Central memory CD4-positive, alpha-beta T cell (primary cell): ENCODE measurements around the gene MAGI1.
"Not testable (repeated sequence)": the region's sequence is repeated elsewhere in the genome, so short reads cannot be mapped to it uniquely, and the experiment has no call there.

Experiments used
- DNase-seq: peaks from one replicate; pipeline ENCODE4 v3.0.0; 2022

MAGI1 gene

GRCh38 chr3:65607965-65608460 is 430.7 kb downstream of the MAGI1 start:
- not testable (repeated sequence) for DNase-seq

DNA sequence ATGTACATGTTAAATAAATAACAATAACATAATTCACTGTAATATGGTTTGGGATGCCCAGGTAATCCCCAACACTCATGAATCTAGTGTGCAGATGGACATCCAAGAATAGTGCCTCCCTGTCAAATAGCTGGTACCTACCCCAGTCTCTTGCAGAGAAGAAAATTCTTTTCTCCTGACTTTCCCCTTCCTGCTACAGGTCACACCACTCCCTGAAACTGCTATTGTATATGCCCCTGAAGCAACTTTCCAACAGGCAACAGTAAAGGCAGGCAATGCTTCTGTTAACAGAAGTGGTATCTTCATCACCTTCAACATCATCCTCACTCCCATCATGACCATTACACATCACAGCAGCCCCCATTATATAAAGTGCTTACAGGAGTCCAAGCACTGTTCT is 431.6 kb downstream of the MAGI1 start:
- no peak for DNase-seq

GRCh38 chr3:65605876-65606432 is 432.8 kb downstream of the MAGI1 start:
- DNase-seq = no peak

GRCh38 chr3:65604863-65605526 is 433.7 kb downstream of the MAGI1 start:
- DNase-seq = no peak

- no peak for DNase-seq
Measured at GRCh38 chr3:65603631-65604030, 435.1 kb downstream of the MAGI1 start.

GRCh38 chr3:65600888-65601287 is 437.8 kb downstream of the MAGI1 start:
- DNase-seq = no peak

- no peak for DNase-seq
Measured at GRCh38 chr3:65597952-65598413, 440.7 kb downstream of the MAGI1 start.

GRCh38 chr3:65597226-65597951 is 441.3 kb downstream of the MAGI1 start:
- no peak for DNase-seq

DNA sequence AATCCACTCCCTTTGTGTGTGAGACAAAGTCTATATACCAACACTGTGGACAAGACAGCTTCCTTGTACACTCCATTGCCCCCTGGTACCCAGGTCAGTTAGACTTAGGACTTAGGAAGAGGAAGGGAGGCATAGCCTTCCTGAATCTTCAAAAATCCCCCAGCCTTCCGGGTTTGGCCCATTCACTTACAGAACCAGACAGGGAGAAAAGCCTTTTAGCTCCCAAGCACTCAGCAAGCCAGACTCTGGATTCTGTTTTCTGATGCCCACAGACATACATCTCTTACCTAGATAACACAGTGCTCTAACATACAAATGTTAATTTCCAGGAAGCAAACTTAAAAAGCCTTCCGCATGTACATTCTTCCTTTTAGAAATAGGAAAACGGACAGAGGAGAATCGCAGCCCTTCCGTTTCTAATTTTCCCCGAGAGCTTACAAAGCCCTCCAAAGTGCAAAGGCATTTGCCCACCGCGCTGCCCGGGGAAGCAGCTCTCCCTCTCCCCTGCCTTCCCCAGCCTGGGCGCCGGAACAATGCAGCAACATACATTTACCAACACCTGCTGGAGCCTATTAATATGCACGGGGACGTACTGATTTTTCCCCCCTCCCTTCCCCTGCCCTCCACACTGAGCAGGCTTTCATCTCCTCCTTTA is 442.0 kb downstream of the MAGI1 start:
- no peak for DNase-seq

GRCh38 chr3:65596029-65596300 is 442.8 kb downstream of the MAGI1 start:
- no peak for DNase-seq

DNA sequence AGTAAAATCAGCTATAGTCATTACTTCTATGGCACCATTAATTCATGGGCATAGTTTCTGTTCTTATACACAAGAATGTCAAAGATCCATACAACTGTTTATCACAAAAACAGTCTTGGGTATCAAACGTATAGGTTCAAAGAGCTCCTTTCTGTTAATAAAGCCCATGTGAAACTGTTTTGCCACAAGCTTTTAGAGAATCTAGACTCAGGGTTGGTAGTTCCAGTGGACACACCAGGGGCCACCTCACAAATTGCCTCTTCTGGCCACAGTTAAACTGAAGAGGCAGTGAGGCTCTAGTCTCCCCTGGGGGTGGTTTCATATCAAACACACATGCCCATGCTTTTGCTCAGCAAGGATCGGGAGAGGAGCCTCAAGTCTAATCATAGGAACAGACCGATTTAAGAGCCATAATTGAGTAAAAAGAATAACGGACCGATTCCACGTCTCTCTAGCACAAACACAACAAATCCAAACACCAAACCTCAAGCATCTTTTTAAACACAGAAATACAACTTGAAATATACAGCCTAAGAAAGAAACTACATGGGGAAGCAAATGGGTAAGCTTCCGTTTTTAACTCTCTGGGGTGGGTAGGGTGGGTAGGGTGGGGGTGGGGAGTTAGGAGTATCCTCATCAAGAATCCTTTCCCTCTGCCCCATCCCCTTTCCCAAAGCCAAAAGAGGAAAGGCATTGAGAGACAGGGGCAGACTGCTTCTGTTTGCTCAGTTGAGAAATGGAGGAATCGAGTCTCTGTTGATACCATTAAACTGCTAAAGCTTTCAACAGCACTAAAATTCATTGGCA is 443.3 kb downstream of the MAGI1 start:
- no peak for DNase-seq

GRCh38 chr3:65593780-65594752 is 444.7 kb downstream of the MAGI1 start:
- no peak for DNase-seq

GRCh38 chr3:65591313-65591712 is 447.4 kb downstream of the MAGI1 start:
- DNase-seq = no peak

DNA sequence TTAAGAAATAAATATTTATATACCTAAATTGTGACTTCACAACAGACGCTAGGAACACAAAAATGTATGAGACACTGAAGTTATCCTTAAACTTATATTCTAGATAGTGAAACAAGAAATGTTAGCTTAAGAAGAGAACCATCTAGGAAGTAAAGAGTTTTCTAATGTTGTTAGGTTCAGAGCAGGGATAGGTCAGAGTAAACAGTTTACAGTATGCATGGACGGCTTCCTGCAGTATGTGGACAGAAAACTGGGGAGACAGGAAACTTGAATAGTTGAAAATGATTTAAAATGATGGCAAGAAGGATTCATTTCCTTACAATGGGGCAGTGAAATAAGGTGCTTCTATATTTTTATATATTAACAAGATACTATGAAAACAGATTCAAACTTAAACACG is 449.8 kb downstream of the MAGI1 start:
- DNase-seq = no peak

DNA sequence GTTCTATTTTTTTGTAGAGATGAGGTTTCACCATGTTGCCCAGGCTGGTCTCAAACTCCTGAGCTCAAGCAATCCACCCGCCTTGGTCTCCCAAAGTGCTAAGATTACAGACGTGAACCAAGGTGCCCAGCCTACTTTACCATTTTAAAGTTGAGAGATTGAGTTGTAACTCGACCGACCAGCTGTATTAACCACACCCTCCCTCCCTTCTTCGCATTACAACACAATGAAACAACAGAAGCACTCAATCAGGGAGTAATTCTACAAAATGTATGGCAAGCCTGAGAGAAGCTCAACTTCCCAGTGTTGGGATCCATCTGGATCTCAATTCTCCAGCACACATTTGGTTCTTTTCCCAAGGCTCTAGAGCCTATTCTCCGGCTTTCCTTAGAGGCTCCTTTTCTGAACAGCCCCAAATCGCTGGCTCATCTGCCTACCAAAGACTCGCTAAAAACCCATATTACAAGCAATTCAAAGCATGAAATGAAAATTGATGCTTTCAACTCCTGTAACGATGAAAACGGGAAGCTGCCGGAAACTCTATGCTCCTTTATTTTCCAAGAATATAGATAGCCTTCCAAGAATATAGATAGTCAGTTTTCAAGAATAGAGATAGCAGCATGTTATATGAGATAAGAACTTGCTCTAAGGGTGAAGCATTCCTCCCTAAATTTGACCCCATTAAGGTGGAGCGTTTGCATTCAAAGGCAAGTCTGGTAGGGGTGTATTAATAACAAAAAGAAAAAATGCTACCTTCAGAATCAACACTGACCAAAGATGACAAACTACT is 450.9 kb downstream of the MAGI1 start:
- no peak for DNase-seq

GRCh38 chr3:65584913-65585312 is 453.8 kb downstream of the MAGI1 start:
- no peak for DNase-seq

DNA sequence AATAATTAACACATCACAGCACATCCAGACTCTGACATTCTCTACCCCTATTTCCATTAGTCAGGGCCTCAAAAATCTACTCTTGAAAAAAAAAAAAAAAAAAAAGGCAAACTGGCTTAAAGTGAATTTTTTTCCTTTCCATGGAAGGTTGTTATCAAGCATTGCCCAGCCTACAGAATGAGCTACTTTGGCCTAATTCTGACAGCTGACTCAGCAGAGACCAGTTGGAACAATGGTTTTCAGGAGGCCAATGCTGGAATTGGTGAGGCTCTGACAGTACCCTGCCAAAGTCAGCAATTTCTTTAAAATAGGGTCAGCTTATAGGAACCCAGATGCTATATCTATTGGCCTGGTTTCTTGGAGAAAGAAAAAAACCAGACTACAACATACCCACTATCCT is 454.7 kb downstream of the MAGI1 start:
- no peak for DNase-seq

DNA sequence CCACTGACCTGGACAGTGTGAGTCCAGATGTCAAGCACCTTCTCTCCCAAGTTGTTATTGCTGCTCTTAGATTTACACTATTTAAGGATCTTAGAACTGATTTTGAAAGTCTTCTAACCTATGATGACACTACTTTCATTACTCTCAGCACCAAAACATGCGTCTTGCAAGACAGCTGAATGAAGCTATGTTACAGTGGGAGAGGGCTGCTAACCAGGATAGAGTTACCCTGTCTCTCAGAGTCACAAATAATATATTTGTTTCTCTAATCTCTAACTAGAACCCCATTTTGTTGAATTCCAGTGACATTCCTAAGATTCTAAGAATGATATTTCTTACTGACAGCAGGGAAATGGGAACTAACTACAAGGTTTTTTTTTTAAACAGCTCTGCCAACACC is 455.5 kb downstream of the MAGI1 start:
- DNase-seq = no peak

- no peak for DNase-seq
Measured at GRCh38 chr3:65582012-65582717, 456.6 kb downstream of the MAGI1 start.

- no peak for DNase-seq
Measured at GRCh38 chr3:65581313-65581712, 457.4 kb downstream of the MAGI1 start.
